Ammon's horn (tissue), 1 donor: Measurements from ENCODE around the gene TSSK6.

Experiments
- DNase-seq: peaks from one replicate; pipeline ENCODE4 v3.0.0-alpha.2; 2016; ENCODE audit warnings: low spot score

The TSSK6 gene

GRCh38 chr19:19505669-19506326 is 9.6 kb downstream of the TSSK6 start:
- DNase-seq = no peak

GRCh38 chr19:19504754-19505668 is 10.3 kb downstream of the TSSK6 start:
- DNase-seq = no peak

- no peak for DNase-seq
Measured at GRCh38 chr19:19502808-19503602, 12.3 kb downstream of the TSSK6 start.

- DNase-seq = no peak
Measured at GRCh38 chr19:19502281-19502680, 13.1 kb downstream of the TSSK6 start.

GRCh38 chr19:19501798-19502197 is 13.6 kb downstream of the TSSK6 start:
- no peak for DNase-seq

GRCh38 chr19:19500975-19501644 is 14.2 kb downstream of the TSSK6 start:
- no peak for DNase-seq

GRCh38 chr19:19499272-19499995 is 15.9 kb downstream of the TSSK6 start:
- no peak for DNase-seq

GRCh38 chr19:19498255-19498991 is 16.9 kb downstream of the TSSK6 start:
- DNase-seq = no peak

- no peak for DNase-seq
Measured at GRCh38 chr19:19495614-19496603, 19.4 kb downstream of the TSSK6 start.

GRCh38 chr19:19493841-19494546 is 21.4 kb downstream of the TSSK6 start:
- DNase-seq = no peak

GRCh38 chr19:19492026-19492610 is 23.2 kb downstream of the TSSK6 start:
- DNase-seq = no peak

GRCh38 chr19:19491321-19492025 is 23.9 kb downstream of the TSSK6 start:
- DNase-seq = no peak

GRCh38 chr19:19490214-19490968 is 25.0 kb downstream of the TSSK6 start:
- DNase-seq = peak; percentile 90

- no peak for DNase-seq
Measured at GRCh38 chr19:19489804-19490204, 25.5 kb downstream of the TSSK6 start.

GRCh38 chr19:19488875-19489690 is 26.3 kb downstream of the TSSK6 start:
- peak; percentile 81 for DNase-seq
